GM21737 (cell line): ENCODE data around the gene PAQR8.

ENCODE experiments used
- ATAC-seq: cut with Tn5 transposase; IDR thresholded peaks from one replicate; pipeline ENCODE4 v1.9.1; 2021; ENCODE audit warnings: mild to moderate bottlenecking, moderate library complexity; ENCODE audit not compliant: unreplicated experiment

PAQR8 gene

GRCh38 chr6:52457096-52457495, 95.1 kb downstream of the PAQR8 start:
- no peak for ATAC-seq
